Esophagus squamous epithelium (tissue), 5 donors: ENCODE results near the gene KDM1B. TPM values are rescaled to one million over a fixed set of nuclear protein-coding genes. Genes with fewer than 3 reads are reported as not detected.

Experiments
- DNase-seq: peaks from one replicate; lab custom pipeline; 2025; lab: John Stamatoyannopoulos, UW
- H3K27ac ChIP-seq, 4 donors: fragments of 200-600 bp; sonication (generic); one replicate each; pipeline ENCODE4 v1.5.1; 2016 to 2019; ENCODE audit warnings: mild to moderate bottlenecking in 1 of 4
- H3K27me3 ChIP-seq, 4 donors: fragments of 200-600 bp; sonication (generic); 1 replicate in 3 of 4; 2 replicates in 1 of 4; pipeline versions ENCODE4 v1.5.1 to v1.6.0; 2017 to 2021; ENCODE audit warnings: antibody characterized with exemption in 1 of 4
- H3K36me3 ChIP-seq, 3 donors: fragments of 200-600 bp; sonication (generic); one replicate each; pipeline ENCODE4 v1.5.1; 2016 to 2019
- H3K4me1 ChIP-seq, 3 donors: fragments of 200-600 bp; sonication (generic); one replicate each; pipeline ENCODE4 v1.5.1; 2017 to 2019
- H3K4me3 ChIP-seq, 4 donors: fragments of 200-600 bp; sonication (generic); 1 replicate in 3 of 4; 2 replicates in 1 of 4; pipeline ENCODE4 v1.5.1; 2016 to 2019; ENCODE audit warnings: mild to moderate bottlenecking in 2 of 4, moderate library complexity in 1 of 4
- H3K9me3 ChIP-seq, 3 donors: fragments of 200-600 bp; sonication (generic); one replicate each; pipeline ENCODE4 v1.5.1; 2016 to 2019
- POLR2A ChIP-seq, 4 donors: fragments of 450-650 bp; IDR thresholded peaks; one replicate each; pipeline ENCODE4 v1.6.1; 2017; ENCODE audit warnings: antibody characterized with exemption in 4 of 4, mild to moderate bottlenecking in 4 of 4, moderate library complexity in 3 of 4
- WGBS, 2 donors: methylation state at CpG; one replicate each; pipeline ENCODE4 v1.1.5; 2018; 5-methylcytosine and 5-hydroxymethylcytosine counted together
- intact Hi-C: fragments of 100-400 bp; cut with DNase I; formaldehyde crosslinking; loops from one replicate; pipeline ENCODE4 v1.15.0; 2022
- total RNA-seq, 4 donors: library from RNA; depleted of rRNA; stranded (reverse); fragments of >200 nt; gene quantifications; one replicate each; pipeline ENCODE4 v1.1.0, GENCODE V29; 2016
- TF ChIP-seq, protein P1 (sequence below), 6 experiments: fragments of 450-650 bp in 4 of 6; fragments of 200-600 bp in 2 of 6; sonication (generic) in 2 of 6; IDR thresholded peaks; one replicate each; pipeline ENCODE4 v1.5.1; 2016 to 2019; ENCODE audit warnings: antibody characterized with exemption in 6 of 6, mild to moderate bottlenecking in 4 of 6, moderate library complexity in 4 of 6
- donor health status: DM: yes; HTN: yes; CAD: no.

KDM1B gene
- total RNA-seq, 4 donors from 2014 or later: 12.2 to 24.5 (median 18.2) TPM

DNA sequence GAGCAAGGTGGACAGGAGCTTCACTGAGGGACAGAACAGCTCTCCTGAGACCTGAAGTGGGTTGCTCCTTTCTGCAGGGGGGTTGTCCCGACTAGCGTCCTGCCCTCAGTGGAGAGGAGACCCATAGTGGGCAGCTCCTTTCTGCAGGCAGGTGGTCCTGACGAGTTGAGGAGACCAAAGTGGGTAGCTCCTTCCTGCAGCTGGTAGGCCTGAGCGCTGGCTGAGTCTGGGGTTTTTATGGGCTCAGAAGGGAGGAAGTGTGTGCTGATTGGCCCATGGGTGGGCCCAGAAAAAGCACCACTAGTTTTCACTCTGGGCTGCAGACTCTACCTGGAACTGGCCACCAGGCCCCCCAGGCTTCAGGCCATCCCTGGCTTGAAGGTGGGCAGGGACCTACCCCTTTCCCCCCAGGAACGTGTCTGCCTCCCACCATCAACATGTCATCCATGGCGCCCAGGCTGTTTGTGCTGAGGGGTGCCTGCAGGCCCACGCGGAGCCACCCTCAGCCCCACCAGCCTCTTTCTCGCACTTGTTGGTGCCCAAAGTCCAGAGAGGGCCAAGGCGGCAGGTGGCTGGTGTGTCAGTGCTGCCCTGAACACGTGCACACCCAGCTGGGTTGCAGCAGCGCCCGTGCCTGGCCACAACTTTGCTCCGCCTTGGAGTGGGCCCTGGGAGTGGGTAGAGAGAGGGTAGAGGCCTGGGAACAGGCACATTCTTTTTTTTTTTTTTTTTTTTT, 110.7 kb downstream of the KDM1B start:
- no peak for DNase-seq
- WGBS, 2 donors: 92 to 95% methylated on average over 6 to 8 of the region's 14 CpGs

DNA sequence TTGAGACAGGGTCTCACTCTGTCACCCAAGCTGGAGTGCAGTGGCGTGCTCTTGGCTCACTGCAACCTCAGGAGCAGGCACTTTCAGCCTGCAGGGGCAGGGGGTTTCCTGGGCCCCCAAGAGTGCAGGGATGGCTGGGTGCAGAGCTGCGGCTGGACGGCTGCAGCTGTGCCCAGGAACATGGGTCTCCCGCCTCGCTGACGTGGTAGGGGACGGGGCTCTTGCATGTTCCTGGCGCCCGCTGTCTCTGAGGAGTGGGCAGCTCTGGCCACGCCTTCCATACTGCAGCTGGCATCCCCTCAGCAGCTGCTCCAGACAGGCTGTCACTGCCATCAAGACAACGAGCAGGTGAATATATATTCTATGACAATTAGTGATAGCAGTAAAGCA, 111.3 kb downstream of the KDM1B start:
- peaks cover 0 to 27% (median 16%) of the 10 kb centered on the region in 3 donors for H3K4me1 ChIP-seq
- no peaks in the 10 kb centered on the region for H3K27me3 ChIP-seq
- no peak for TF ChIP-seq POLR2A (IDR thresholded peaks at IDR 0.05)
- TF ChIP-seq, protein P1, sequence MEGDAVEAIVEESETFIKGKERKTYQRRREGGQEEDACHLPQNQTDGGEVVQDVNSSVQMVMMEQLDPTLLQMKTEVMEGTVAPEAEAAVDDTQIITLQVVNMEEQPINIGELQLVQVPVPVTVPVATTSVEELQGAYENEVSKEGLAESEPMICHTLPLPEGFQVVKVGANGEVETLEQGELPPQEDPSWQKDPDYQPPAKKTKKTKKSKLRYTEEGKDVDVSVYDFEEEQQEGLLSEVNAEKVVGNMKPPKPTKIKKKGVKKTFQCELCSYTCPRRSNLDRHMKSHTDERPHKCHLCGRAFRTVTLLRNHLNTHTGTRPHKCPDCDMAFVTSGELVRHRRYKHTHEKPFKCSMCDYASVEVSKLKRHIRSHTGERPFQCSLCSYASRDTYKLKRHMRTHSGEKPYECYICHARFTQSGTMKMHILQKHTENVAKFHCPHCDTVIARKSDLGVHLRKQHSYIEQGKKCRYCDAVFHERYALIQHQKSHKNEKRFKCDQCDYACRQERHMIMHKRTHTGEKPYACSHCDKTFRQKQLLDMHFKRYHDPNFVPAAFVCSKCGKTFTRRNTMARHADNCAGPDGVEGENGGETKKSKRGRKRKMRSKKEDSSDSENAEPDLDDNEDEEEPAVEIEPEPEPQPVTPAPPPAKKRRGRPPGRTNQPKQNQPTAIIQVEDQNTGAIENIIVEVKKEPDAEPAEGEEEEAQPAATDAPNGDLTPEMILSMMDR (IDR thresholded peaks at IDR 0.05): no peak
- H3K36me3 ChIP-seq: no peaks in the 10 kb centered on the region
- WGBS, 2 donors: 91 to 96% methylated on average over 1 to 4 of the region's 11 CpGs
- H3K9me3 ChIP-seq: no peaks in the 10 kb centered on the region
- DNase-seq: no peak
- no peak overlapping the region for H3K27ac ChIP-seq
- H3K4me3 ChIP-seq: no peak overlapping the region
- intact Hi-C loops: no loop called here

More for the DNA sequence above, 110.7 kb downstream of the KDM1B start:
- Histone ChIP-seq H3K4me1 (peaks cover 0 to 33% (median 22%) of the 10 kb centered on the region in 3 donors), H3K4me3 (no peak overlapping the region), H3K36me3 (no peaks in the 10 kb centered on the region), H3K27ac (no peak overlapping the region), H3K27me3 (no peaks in the 10 kb centered on the region), H3K9me3 (no peaks in the 10 kb centered on the region)
- intact Hi-C loops: no loop called here
- TF ChIP-seq, protein P1 (IDR thresholded peaks at IDR 0.05): no peak
- no peak for TF ChIP-seq POLR2A (IDR thresholded peaks at IDR 0.05)

DNA sequence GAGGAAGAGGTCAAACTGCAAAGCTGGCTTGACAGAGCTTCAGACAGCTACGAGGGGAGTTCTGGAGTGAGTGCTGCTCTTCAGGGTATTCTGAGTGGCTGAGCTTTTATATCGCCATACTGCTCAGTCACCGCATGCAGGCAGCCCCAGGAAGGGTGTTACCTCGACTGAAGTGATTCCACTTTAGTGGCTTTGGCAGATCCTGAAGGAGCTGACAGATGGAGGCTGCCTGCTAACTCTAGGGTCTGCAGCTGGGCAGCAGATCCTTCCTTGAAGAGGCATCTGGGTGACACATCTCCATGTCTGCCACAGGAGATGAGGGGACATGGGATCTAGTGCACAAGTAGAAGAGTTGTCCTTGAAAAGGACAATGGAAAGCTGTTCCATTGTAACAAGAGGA, 112.8 kb downstream of the KDM1B start:
- Histone ChIP-seq H3K4me3 (no peak overlapping the region), H3K4me1 (peaks cover 0 to 12% (median 6%) of the 10 kb centered on the region in 3 donors), H3K27ac (no peak overlapping the region), H3K36me3 (no peaks in the 10 kb centered on the region), H3K9me3 (no peaks in the 10 kb centered on the region), H3K27me3 (no peaks in the 10 kb centered on the region)
- TF ChIP-seq POLR2A (IDR thresholded peaks at IDR 0.05): no peak
- TF ChIP-seq, protein P1 (IDR thresholded peaks at IDR 0.05): no peak
- no peak for DNase-seq
- 68 to 73% methylated on average over 4 of the region's 4 CpGs for WGBS, 2 donors
- intact Hi-C loops: no loop called here

DNA sequence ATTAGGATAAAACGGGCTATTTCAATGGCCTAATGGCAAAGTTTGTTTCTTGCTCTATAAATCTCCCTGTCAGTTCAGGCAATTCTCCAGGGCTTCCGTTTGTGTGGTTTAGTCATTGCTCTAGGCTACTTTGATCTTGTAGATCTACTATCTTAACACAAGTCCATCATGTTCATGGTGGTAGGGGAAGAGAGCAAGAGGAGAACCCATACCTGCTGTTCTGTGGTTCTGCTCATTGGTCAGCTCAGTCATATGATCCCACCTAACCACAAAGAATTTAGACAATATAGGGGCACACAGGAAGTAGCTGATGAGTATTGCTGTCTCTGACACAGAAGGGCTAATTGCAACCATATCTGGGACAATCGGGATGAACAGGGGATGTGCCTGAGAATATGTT, 114.0 kb downstream of the KDM1B start:
- DNase-seq: no peak
- WGBS, 2 donors: 20 to 26% methylated on average over 3 of the region's 3 CpGs
- Histone ChIP-seq H3K27me3 (no peaks in the 10 kb centered on the region), H3K36me3 (no peaks in the 10 kb centered on the region), H3K4me1 (peaks cover 0 to 7% (median 6%) of the 10 kb centered on the region in 3 donors), H3K4me3 (no peak overlapping the region), H3K9me3 (no peaks in the 10 kb centered on the region), H3K27ac (no peak overlapping the region)
- intact Hi-C loops: no loop called here
- TF ChIP-seq POLR2A (IDR thresholded peaks at IDR 0.05): no peak
- TF ChIP-seq, protein P1 (IDR thresholded peaks at IDR 0.05): no peak

DNA sequence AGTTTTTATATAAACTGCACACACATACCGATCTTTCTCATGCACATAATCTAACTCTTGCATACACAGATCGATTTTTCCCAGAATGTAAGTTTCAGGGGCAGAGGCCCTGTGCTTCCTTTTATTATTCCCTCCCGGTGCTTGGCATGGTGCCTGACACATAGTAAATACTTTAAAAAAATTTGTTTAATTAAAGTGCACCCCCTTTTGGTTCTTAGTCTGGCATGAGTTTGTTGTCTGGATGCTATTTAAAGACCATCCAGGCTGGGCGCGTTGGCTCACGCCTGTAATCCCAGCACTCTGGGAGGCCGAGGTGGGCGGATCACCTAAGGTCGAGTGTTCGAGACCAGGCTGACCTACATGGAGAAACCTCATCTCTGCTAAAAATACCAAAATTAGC, 114.5 kb downstream of the KDM1B start:
- no peak for DNase-seq
- TF ChIP-seq POLR2A (IDR thresholded peaks at IDR 0.05): no peak
- TF ChIP-seq, protein P1 (IDR thresholded peaks at IDR 0.05): no peak
- no peaks in the 10 kb centered on the region for H3K36me3 ChIP-seq
- intact Hi-C loops: no loop called here
- H3K4me1 ChIP-seq: peaks cover 0 to 7% (median 6%) of the 10 kb centered on the region in 3 donors
- H3K9me3 ChIP-seq: no peaks in the 10 kb centered on the region
- H3K27ac ChIP-seq: no peak overlapping the region
- WGBS, 2 donors: 29 to 50% methylated on average over 7 to 10 of the region's 10 CpGs
- H3K4me3 ChIP-seq: no peak overlapping the region
- peaks cover 0 to under 1% (median 0%) of the 10 kb centered on the region in 4 donors for H3K27me3 ChIP-seq
